Measurements from ENCODE around the gene GPR37L1.
"Not testable (repeated sequence)": the region's sequence is repeated elsewhere in the genome, so short reads cannot be mapped to it uniquely, and the experiment has no call there.

The GPR37L1 gene

DNA sequence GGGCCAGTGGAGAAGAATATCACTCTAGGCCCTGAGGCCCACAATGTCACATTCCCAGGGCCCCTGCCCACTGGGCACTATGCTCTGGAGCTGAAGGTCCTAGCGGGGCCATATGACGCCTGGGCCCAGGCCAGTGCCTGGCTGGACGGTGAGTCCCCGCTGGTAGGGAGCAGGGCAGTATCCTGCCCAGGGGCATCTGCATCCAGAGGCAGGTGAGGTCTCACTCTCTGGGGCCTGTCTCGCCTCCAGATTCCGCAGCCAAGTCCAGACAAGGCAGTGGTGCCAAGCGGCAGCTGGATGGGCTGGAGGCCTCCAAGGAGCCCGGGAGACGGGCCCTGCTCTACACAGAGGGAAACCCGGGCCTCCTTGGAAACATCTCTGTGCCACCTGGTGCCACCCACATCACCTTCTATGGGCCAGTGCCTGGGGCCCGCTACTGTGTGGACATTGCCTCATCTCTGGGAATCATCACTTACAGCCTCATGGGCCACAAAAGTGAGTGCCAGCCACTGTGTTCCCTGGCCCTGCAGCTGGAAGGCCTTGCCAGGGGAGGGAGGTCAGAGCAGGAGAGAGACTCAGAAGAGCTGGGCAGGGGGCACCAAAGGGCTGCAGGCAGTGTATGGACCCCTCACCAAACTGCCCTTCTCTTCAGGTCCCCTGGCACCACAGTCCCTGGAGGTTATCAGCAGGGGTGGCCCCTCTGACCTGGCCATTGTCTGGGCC, 48.7 kb downstream of the GPR37L1 start:
- no peak for DNase-seq

DNA sequence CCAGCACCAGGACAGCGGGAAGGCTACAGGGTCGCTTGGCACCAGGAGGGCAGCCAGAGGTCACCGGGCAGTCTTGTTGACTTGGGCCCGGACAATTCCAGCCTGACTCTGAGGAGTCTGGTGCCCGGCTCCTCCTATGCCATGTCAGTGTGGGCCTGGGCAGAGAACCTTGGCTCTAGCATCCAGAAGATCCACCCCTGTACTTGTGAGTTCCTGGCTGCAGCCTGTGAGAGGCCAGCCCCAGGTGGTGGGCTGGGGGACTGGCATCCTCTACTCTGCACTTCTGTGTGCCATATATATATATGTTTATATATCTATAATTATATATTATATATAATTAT, 49.3 kb downstream of the GPR37L1 start:
- DNase-seq, result no peak

DNA sequence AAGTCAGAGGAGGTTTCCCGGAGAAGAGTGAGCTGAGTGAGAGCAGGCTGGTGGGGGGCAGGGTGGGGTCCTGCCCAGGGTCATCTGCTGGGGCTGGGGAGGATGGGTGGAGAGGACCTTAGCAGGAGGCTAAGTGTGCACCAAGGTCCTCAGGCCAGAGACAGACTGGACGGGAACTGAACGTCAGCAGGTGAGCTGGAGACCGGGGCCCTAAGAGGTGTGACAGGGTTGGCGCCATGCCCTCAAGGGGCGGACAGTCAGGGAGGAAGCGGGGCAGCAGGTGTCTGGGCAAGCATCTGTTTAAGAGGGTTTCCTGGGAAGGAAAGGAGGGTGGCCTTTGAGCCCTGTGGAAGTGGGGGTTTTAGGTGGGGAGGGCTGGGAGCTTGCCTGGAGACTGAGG, 51.3 kb downstream of the GPR37L1 start:
- DNase-seq, result no peak

DNA sequence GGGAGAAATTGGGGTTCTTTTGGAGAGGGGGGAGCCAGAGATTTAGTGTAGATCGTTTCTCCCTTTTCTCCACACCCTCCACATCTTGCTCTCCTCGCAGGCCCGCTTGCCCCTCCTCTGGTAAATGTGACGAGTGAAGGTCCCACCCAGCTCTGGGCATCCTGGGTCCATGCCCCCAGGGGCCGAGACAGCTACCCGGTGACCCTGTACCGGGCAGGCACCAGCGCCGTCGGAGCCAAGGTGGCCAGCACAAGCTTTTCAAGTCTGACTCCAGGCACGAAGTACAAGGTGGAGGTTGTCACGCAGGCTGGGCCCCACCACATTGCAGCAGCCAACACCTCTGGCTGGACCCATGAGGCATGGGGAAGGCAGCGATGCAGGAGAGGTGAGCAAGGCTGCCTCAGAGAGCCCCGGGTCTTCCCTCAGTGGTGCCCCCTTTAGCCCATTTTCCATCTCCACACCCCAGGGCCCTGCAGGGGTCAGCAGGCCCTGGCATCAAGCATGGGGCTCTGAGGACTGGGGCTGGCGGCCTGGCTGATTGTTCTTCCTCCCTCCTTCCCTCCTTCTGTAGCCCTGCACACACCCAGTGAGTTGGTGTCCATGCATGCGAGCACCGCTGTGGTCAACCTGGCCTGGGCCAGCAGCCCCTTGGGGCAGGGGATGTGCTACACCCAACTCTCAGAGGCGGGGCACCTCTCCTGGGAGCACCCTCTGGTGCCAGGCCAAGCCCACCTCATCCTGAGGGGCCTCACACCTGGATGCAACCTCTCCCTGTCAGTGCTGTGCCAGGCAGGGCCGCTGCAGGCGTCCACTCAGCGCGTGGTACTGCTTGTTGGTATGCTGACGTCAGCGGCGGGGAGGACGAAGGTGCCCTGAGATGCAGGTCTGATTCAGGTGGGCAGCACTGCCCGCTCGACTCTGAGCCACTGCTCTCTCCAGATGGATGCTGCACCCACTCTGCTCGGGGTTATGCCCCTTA, 54.5 kb downstream of the GPR37L1 start:
- no peak for DNase-seq

DNA sequence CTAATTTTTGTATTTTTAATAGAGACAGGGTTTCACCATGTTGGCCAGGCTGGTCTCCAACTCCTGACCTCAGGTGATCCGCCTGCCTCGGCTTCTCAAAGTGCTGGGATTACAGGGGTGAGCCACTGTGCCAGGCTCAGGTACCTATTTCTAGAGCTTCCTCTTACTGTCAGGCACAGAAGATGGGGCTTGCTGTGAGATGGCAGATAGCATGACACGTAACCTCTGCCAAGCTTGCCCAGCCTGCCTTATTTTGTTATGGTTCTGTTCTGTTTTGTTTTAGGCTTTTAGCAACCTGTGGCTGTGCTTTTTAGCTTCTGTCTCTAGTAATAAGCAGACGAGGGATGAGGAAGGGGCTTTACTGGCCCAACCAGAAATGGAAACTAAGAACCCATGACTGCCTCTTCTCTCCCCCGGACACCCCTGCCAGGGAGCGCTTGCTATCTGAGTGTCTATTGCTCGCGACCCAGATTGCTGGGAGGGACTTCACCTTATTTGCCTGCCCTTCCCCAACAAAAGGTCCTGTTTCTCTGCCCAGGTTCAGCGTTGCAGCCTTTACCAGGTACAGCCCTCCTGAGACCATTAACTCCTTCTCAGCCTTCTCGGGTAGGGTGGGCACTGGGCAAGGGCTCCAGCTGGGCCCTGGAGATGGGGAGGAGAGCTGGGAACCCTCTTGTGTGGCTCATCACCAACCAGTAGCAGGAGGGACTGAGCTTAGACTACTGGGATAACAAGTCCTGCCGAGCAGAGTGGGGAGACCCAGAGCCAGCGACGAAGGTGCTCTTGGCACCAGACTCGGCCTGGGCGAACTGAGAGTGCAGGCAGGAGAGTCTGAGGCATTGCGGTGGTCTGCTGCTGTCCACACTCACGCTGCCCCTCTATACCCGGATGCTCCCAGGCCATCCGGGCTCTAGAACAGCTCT, 57.4 kb downstream of the GPR37L1 start:
- no peak for DNase-seq

DNA sequence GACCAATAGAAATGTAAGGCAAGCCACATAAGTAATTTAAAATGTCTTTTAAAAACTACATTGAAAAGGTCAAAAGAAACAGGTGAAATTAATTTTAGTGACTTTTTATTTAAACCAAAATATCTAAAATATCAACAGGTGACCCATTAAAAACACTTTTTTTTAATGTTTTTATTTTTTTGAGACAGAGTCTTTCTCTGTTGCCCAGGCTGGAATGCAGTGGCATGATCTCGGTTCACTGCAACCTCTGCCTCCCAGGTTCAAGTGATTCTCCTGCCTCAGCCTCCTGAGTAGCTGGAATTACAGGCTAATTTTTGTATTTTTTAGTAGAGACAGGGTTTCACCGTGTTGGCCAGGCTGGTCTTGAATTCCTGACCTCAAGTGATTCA, 58.0 kb downstream of the GPR37L1 start:
- not testable (repeated sequence) for DNase-seq

DNA sequence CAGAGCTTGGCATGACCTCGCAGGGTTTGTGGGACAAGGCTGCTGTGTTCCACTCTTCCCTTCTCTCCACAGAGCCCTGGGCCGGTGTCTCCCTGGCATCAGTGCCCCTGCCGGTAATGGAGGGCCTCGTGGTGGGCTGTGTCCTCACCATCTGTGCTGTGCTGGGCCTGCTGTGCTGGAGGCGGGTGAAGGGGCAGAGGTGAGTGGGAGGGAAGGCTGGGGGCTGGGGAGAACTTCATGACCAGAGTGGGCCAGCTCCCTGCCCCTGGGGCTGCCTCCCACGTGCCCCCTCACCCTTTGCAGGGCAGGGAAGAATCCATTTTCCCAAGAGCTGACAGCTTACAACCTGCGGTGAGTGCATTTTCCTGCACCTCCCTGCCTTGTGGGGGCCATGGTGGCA, 58.9 kb downstream of the GPR37L1 start:
- no peak for DNase-seq

DNA sequence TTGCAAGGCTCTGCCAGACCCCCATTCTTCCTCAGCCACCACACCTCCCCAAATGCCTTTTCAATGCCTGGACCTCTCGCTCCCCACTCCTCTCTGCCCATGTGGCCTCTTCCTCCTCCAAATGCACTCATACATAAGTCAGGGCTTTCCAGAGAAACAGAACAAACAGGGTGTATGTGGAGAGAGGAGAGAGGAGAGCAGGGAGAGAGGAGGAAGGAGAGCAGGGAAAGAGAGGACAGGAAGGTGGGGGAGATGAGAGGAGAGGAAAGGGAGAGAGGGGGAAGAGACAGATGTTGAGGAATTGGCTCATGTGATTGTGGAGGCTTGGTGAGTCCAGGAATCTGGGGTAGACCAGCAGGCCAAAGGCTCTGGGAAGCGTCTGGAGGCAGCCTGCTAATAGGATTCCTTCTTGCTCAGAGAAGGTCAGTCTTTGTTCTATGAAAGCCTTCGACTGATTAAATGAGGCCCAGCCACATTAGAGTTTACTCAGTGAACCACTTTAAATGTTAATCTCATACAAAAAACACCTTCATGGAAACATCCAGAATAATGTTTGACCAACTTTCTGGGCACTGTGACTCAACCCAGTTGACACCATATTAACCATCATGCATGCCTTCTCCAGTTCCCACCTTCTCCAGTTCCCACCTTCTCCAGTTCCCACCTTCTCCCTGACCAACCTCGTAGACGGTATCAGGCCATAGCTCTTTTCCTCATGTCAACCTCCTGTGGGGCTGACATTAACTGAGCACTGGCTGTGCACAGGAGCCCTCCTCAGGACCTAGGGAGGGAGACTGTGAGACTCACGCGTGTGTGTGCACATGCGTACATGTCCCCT, 59.5 kb downstream of the GPR37L1 start:
- DNase-seq, result no peak

All from SW 1271 (cell line).